Activated CD4-positive, alpha-beta T cell treated with anti-CD3 and anti-CD28 coated beads for 24 hours (primary cell): ENCODE data around the gene GAS2.

Experiments used
- DNase-seq, 2 donors: peaks; one replicate each; pipeline ENCODE4 v3.0.0-alpha.2; 2020; ENCODE audit warnings: low read depth in 2 of 2

Gene GAS2

GRCh38 chr11:22728600-22729389 lies 62.4 kb downstream of the GAS2 start:
- no peak for DNase-seq

GRCh38 chr11:22730319-22730718 lies 63.9 kb downstream of the GAS2 start:
- DNase-seq: no peak

GRCh38 chr11:22732588-22732987 lies 66.2 kb downstream of the GAS2 start:
- DNase-seq: no peak

GRCh38 chr11:22733475-22734248 lies 67.3 kb downstream of the GAS2 start:
- DNase-seq: no peak

- DNase-seq: no peak
Observed at GRCh38 chr11:22734628-22735345, 68.4 kb downstream of the GAS2 start.

- no peak for DNase-seq
Observed at GRCh38 chr11:22742157-22742613, 75.8 kb downstream of the GAS2 start.

GRCh38 chr11:22749536-22749935 lies 83.1 kb downstream of the GAS2 start:
- no peak for DNase-seq

GRCh38 chr11:22752908-22753310 lies 86.5 kb downstream of the GAS2 start:
- DNase-seq: no peak

GRCh38 chr11:22753416-22753815 lies 87.0 kb downstream of the GAS2 start:
- DNase-seq: no peak

- no peak for DNase-seq
Observed at GRCh38 chr11:22761066-22761465, 94.7 kb downstream of the GAS2 start.

- DNase-seq: no peak
Observed at GRCh38 chr11:22763166-22763565, 96.8 kb downstream of the GAS2 start.

- no peak for DNase-seq
Observed at GRCh38 chr11:22764735-22765134, 98.3 kb downstream of the GAS2 start.

- DNase-seq: no peak
Observed at GRCh38 chr11:22768281-22768680, 101.9 kb downstream of the GAS2 start.

- DNase-seq: no peak
Observed at GRCh38 chr11:22769081-22769480, 102.7 kb downstream of the GAS2 start.

GRCh38 chr11:22774716-22775115 lies 108.3 kb downstream of the GAS2 start:
- no peak for DNase-seq

- no peak for DNase-seq
Observed at GRCh38 chr11:22775248-22775647, 108.8 kb downstream of the GAS2 start.

- DNase-seq: no peak
Observed at GRCh38 chr11:22778642-22779041, 112.2 kb downstream of the GAS2 start.

- no peak for DNase-seq
Observed at GRCh38 chr11:22779850-22780249, 113.4 kb downstream of the GAS2 start.

GRCh38 chr11:22780952-22781593 lies 114.7 kb downstream of the GAS2 start:
- DNase-seq: no peak

GRCh38 chr11:22785251-22785650 lies 118.8 kb downstream of the GAS2 start:
- no peak for DNase-seq

GRCh38 chr11:22786475-22786874 lies 120.1 kb downstream of the GAS2 start:
- no peak for DNase-seq

- no peak for DNase-seq
Observed at GRCh38 chr11:22787055-22787454, 120.6 kb downstream of the GAS2 start.
